ENCODE results near the gene KATNAL1.

Gene KATNAL1

DNA sequence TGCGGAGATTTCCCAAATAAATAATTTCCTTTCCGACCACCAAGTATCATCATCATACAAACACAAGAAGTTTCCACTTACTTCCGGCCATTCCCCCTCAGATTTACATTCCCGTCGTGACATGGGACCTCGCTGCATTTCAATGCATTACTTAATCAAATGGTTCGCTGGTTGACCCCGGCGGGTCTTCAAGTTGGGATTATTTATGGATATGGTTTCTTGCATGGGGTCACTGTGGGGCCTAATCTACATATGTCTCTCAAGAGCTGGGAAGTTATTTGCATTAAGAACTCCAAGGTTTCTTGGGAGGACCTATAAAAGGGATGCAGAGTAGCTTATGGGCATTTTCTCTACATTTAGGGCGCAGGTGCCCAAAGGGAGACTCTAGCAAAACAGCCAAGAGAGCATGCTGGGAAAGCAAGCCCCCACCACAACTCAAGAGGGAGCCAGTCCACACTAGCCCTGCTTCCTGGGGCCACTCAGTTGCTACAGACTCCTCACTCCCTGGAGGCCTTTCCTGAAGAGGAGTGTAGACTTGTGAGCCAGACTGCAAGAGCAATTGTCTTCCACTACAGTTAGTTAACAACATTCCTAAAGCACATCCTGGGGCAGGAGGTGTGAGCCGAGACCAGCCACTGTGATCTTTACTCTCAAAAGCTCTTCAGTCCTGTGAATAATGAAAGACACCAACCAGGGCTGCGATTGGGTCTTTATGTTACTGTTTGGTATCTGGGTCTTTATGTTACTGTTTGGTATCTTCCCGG lies 125.3 kb downstream of the KATNAL1 start:
- Histone ChIP-seq H3K79me2 (ENCODE audit: control insufficient read depth, low read length) (no peaks in the 10 kb centered on the region), H3K36me3 (ENCODE audit: control insufficient read depth, low read length) (no peaks in the 10 kb centered on the region), H3K27ac (ENCODE audit: low read depth, low read length) (no peak overlapping the region), H3K4me1 (ENCODE audit: control insufficient read depth, low read length) (no peaks in the 10 kb centered on the region), H3K4me3 (ENCODE audit: low read length) (no peak overlapping the region), H3K9me3 (ENCODE audit: control insufficient read depth, insufficient read depth, low read length) (no peaks in the 10 kb centered on the region), H3K9me2 (replicated peaks; ENCODE audit: control insufficient read depth, low read length) (no peaks in the 10 kb centered on the region), H4K20me1 (ENCODE audit: control insufficient read depth, insufficient read depth, low read depth, low read length) (no peaks in the 10 kb centered on the region), H3K4me2 (ENCODE audit: low read length) (no peak overlapping the region), H3K27me3 (ENCODE audit: control insufficient read depth, low read length) (no peaks in the 10 kb centered on the region), H3F3A (ENCODE audit: control insufficient read depth, insufficient read depth) (no peaks in the 10 kb centered on the region)
- no peak for TF ChIP-seq EZH2phosphoT487 (IDR thresholded peaks at IDR 0.05; ENCODE audit: borderline replicate concordance, low read length)
- TF ChIP-seq, protein P1, sequence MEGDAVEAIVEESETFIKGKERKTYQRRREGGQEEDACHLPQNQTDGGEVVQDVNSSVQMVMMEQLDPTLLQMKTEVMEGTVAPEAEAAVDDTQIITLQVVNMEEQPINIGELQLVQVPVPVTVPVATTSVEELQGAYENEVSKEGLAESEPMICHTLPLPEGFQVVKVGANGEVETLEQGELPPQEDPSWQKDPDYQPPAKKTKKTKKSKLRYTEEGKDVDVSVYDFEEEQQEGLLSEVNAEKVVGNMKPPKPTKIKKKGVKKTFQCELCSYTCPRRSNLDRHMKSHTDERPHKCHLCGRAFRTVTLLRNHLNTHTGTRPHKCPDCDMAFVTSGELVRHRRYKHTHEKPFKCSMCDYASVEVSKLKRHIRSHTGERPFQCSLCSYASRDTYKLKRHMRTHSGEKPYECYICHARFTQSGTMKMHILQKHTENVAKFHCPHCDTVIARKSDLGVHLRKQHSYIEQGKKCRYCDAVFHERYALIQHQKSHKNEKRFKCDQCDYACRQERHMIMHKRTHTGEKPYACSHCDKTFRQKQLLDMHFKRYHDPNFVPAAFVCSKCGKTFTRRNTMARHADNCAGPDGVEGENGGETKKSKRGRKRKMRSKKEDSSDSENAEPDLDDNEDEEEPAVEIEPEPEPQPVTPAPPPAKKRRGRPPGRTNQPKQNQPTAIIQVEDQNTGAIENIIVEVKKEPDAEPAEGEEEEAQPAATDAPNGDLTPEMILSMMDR (IDR thresholded peaks at IDR 0.05; ENCODE audit: low read depth, low read length, poor library complexity, severe bottlenecking), result no peak

DNA sequence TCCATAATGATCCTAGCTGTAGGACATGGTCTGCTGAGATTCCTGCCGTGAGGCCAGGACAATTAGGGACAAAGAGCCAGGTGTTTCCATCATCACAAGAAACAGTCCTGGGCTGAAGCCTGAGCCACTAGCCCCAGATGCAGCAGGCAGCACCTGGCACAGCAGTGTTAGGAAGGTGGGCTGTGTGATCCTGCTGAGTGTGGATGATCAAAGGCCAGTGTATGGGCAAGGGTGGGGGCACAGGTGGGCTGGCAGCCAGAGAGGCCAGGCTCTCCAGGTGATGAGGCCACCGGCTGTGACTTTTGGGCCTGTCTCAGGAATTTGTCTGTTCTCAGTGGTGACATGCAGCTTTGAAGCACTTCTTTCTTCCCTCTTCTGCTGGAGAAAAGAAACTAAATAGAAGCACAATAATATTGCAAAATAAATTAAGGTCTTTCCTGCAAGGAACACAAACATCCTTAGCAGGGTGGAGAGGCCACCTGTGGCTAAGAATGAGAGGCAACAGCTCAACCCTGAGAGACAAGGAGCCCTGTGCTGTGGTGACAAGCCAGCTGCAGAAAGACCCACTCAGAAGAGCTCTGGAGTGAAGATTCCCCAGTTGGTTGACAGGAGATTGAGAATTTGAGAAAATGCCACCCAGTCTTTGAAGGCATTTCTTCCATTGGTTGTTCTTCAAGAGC lies 127.6 kb downstream of the KATNAL1 start:
- Histone ChIP-seq H3K27me3 (ENCODE audit: control insufficient read depth, low read length) (no peaks in the 10 kb centered on the region), H3F3A (ENCODE audit: control insufficient read depth, insufficient read depth) (no peaks in the 10 kb centered on the region), H3K9me3 (ENCODE audit: control insufficient read depth, insufficient read depth, low read length) (no peaks in the 10 kb centered on the region), H3K4me3 (ENCODE audit: low read length) (no peak overlapping the region), H3K9me2 (replicated peaks; ENCODE audit: control insufficient read depth, low read length) (no peaks in the 10 kb centered on the region), H3K27ac (ENCODE audit: low read depth, low read length) (no peak overlapping the region), H3K36me3 (ENCODE audit: control insufficient read depth, low read length) (no peaks in the 10 kb centered on the region), H3K79me2 (ENCODE audit: control insufficient read depth, low read length) (no peaks in the 10 kb centered on the region), H3K4me2 (ENCODE audit: low read length) (no peak overlapping the region), H4K20me1 (ENCODE audit: control insufficient read depth, insufficient read depth, low read depth, low read length) (no peaks in the 10 kb centered on the region), H3K4me1 (ENCODE audit: control insufficient read depth, low read length) (no peaks in the 10 kb centered on the region)
- no peak for TF ChIP-seq EZH2phosphoT487 (IDR thresholded peaks at IDR 0.05; ENCODE audit: borderline replicate concordance, low read length)
- TF ChIP-seq, protein P1 (IDR thresholded peaks at IDR 0.05; ENCODE audit: low read depth, low read length, poor library complexity, severe bottlenecking), result no peak

DNA sequence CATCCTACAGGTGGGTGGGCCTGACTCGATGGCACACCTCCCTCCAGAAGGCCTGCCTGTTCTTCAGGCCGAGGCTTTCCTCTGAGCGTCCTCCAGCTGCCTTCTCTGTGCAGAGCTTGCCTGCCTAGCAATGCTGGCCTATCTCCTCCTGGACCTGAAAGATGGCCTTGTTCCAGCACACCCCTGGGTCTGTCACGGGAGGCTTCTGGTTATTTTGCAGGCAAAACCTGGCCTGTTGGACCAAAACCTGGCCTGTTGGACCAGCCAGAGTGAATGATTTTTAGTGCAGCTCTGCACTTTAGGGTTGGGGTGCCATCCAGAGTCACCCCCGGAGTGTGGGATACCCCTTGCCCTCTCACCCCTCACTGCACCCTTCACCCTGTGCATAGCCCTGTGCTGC lies 128.4 kb downstream of the KATNAL1 start:
- TF ChIP-seq, protein P1 (IDR thresholded peaks at IDR 0.05; ENCODE audit: low read depth, low read length, poor library complexity, severe bottlenecking), result no peak
- TF ChIP-seq EZH2phosphoT487 (IDR thresholded peaks at IDR 0.05; ENCODE audit: borderline replicate concordance, low read length), result no peak
- Histone ChIP-seq H3K4me1 (ENCODE audit: control insufficient read depth, low read length) (peaks cover 6% of the 10 kb centered on the region), H3K27me3 (ENCODE audit: control insufficient read depth, low read length) (no peaks in the 10 kb centered on the region), H3K9me3 (ENCODE audit: control insufficient read depth, insufficient read depth, low read length) (no peaks in the 10 kb centered on the region), H3K4me2 (ENCODE audit: low read length) (no peak overlapping the region), H4K20me1 (ENCODE audit: control insufficient read depth, insufficient read depth, low read depth, low read length) (no peaks in the 10 kb centered on the region), H3K79me2 (ENCODE audit: control insufficient read depth, low read length) (no peaks in the 10 kb centered on the region), H3F3A (ENCODE audit: control insufficient read depth, insufficient read depth) (no peaks in the 10 kb centered on the region), H3K4me3 (ENCODE audit: low read length) (no peak overlapping the region), H3K36me3 (ENCODE audit: control insufficient read depth, low read length) (no peaks in the 10 kb centered on the region), H3K27ac (ENCODE audit: low read depth, low read length) (no peak overlapping the region), H3K9me2 (replicated peaks; ENCODE audit: control insufficient read depth, low read length) (no peaks in the 10 kb centered on the region)

Data from DOHH2 (cell line).